Measurements from ENCODE around the gene UNC13A. TPM values are rescaled to one million over a fixed set of nuclear protein-coding genes. Genes with fewer than 3 reads are reported as not detected.
A peak's percentile ranks its signal among the peaks of the same experiment; 100 is the strongest.

UNC13A gene
- total and polyA plus RNA-seq, 2 of the 13 experiments (the other 11 are each of a cell fraction or from before 2014, with no cell fraction given) = 0.11 to 0.45 TPM

- TF ChIP-seq, protein P1, sequence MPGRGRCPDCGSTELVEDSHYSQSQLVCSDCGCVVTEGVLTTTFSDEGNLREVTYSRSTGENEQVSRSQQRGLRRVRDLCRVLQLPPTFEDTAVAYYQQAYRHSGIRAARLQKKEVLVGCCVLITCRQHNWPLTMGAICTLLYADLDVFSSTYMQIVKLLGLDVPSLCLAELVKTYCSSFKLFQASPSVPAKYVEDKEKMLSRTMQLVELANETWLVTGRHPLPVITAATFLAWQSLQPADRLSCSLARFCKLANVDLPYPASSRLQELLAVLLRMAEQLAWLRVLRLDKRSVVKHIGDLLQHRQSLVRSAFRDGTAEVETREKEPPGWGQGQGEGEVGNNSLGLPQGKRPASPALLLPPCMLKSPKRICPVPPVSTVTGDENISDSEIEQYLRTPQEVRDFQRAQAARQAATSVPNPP (CRISPR knock-in tag; IDR thresholded peaks at IDR 0.05) = no peak
- TF ChIP-seq ZNF562 (CRISPR knock-in tag; IDR thresholded peaks at IDR 0.05; ENCODE audit: borderline replicate concordance) (no peak), THAP11 (CRISPR knock-in tag; IDR thresholded peaks at IDR 0.05) (0 out of 2 replicates have a peak, but pooled peaks have one; percentile 16), HDAC2 (CRISPR knock-in tag; IDR thresholded peaks at IDR 0.05) (no peak), TCF12 (IDR thresholded peaks at IDR 0.05) (no peak), TCF12 (CRISPR knock-in tag; IDR thresholded peaks at IDR 0.05) (no peak), HMG20A (CRISPR knock-in tag; IDR thresholded peaks at IDR 0.05; ENCODE audit: borderline replicate concordance) (no peak), ZNF780A (CRISPR knock-in tag; IDR thresholded peaks at IDR 0.05) (no peak), ZBTB39 (CRISPR knock-in tag; IDR thresholded peaks at IDR 0.05) (no peak), NKX3-1 (CRISPR knock-in tag; IDR thresholded peaks at IDR 0.05) (0 out of 2 replicates have a peak, but pooled peaks have one; percentile 52), JUNB (CRISPR knock-in tag; IDR thresholded peaks at IDR 0.05; ENCODE audit: borderline replicate concordance) (no peak), KDM5B (CRISPR knock-in tag; IDR thresholded peaks at IDR 0.05; ENCODE audit: borderline replicate concordance) (no peak), NFE2L2 (IDR thresholded peaks at IDR 0.05; ENCODE audit: low read length) (no peak), NAIF1 (CRISPR knock-in tag; IDR thresholded peaks at IDR 0.05; ENCODE audit: borderline replicate concordance) (no peak), ISL2 (CRISPR knock-in tag; IDR thresholded peaks at IDR 0.05) (no peak)
- TF ChIP-seq, protein P2, sequence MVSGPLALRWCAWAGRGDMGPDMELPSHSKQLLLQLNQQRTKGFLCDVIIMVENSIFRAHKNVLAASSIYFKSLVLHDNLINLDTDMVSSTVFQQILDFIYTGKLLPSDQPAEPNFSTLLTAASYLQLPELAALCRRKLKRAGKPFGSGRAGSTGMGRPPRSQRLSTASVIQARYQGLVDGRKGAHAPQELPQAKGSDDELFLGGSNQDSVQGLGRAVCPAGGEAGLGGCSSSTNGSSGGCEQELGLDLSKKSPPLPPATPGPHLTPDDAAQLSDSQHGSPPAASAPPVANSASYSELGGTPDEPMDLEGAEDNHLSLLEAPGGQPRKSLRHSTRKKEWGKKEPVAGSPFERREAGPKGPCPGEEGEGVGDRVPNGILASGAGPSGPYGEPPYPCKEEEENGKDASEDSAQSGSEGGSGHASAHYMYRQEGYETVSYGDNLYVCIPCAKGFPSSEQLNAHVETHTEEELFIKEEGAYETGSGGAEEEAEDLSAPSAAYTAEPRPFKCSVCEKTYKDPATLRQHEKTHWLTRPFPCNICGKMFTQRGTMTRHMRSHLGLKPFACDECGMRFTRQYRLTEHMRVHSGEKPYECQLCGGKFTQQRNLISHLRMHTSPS (CRISPR knock-in tag; IDR thresholded peaks at IDR 0.05; ENCODE audit: low read depth) = no peak
- TF ChIP-seq, protein P3, sequence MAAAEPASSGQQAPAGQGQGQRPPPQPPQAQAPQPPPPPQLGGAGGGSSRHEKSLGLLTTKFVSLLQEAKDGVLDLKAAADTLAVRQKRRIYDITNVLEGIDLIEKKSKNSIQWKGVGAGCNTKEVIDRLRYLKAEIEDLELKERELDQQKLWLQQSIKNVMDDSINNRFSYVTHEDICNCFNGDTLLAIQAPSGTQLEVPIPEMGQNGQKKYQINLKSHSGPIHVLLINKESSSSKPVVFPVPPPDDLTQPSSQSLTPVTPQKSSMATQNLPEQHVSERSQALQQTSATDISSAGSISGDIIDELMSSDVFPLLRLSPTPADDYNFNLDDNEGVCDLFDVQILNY (CRISPR knock-in tag; conservative IDR thresholded peaks at IDR 0.05) = no peak
- TF ChIP-seq, protein P4, sequence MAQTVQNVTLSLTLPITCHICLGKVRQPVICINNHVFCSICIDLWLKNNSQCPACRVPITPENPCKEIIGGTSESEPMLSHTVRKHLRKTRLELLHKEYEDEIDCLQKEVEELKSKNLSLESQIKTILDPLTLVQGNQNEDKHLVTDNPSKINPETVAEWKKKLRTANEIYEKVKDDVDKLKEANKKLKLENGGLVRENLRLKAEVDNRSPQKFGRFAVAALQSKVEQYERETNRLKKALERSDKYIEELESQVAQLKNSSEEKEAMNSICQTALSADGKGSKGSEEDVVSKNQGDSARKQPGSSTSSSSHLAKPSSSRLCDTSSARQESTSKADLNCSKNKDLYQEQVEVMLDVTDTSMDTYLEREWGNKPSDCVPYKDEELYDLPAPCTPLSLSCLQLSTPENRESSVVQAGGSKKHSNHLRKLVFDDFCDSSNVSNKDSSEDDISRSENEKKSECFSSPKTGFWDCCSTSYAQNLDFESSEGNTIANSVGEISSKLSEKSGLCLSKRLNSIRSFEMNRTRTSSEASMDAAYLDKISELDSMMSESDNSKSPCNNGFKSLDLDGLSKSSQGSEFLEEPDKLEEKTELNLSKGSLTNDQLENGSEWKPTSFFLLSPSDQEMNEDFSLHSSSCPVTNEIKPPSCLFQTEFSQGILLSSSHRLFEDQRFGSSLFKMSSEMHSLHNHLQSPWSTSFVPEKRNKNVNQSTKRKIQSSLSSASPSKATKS (CRISPR knock-in tag; IDR thresholded peaks at IDR 0.05) = no peak
- TF ChIP-seq, protein P5, sequence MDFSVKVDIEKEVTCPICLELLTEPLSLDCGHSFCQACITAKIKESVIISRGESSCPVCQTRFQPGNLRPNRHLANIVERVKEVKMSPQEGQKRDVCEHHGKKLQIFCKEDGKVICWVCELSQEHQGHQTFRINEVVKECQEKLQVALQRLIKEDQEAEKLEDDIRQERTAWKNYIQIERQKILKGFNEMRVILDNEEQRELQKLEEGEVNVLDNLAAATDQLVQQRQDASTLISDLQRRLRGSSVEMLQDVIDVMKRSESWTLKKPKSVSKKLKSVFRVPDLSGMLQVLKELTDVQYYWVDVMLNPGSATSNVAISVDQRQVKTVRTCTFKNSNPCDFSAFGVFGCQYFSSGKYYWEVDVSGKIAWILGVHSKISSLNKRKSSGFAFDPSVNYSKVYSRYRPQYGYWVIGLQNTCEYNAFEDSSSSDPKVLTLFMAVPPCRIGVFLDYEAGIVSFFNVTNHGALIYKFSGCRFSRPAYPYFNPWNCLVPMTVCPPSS (IDR thresholded peaks at IDR 0.05) = no peak
These were observed 6.5 kb downstream of the UNC13A start (continued) for GRCh38 chr19:17681505-17682125.

Data from HepG2 (cell line).